IMR-90 (cell line): Measurements from ENCODE around the gene CCR9. TPM values are rescaled to one million over a fixed set of nuclear protein-coding genes. Genes with fewer than 3 reads are reported as not detected.

Source experiments
- ATAC-seq: fragments of 200-7000 bp; cut with Tn5 transposase; 2 replicates; pipeline ENCODE4 v1.9.1; 2020; ENCODE audit warnings: low read depth, mild to moderate bottlenecking, moderate library complexity
- BruUV-seq: library from RNA; stranded (reverse); fragments of 400-500 nt; replicated peaks from 2 replicates; lab custom pipeline; 2021; lab: Mats Ljungman, UMichigan
- CTCF ChIA-PET: fragments of 300-600 bp; formaldehyde crosslinking; extraction: SDS; loops from one replicate; lab custom pipeline; 2021; ENCODE audit warnings: antibody characterized with exemption; lab: Yijun Ruan, JAX
- POLR2A ChIA-PET: fragments of 300-600 bp; sonication (Branson Sonifier 250); formaldehyde crosslinking; loops from one replicate; lab custom pipeline; 2022; ENCODE audit warnings: antibody characterized with exemption; ENCODE audit not compliant: unreplicated experiment; lab: Charles Lee
- DNase-seq: peaks from one replicate; pipeline ENCODE4 v3.0.0; 2013
- H2AFZ ChIP-seq: replicated peaks from 2 replicates; pipeline ENCODE3; 2013; ENCODE audit warnings: low read length, mild to moderate bottlenecking; ENCODE audit not compliant: poor library complexity
- H2AK5ac ChIP-seq: 2 replicates; pipeline ENCODE4 v1.6.1; 2013; ENCODE audit warnings: low read depth, low read length, inconsistent platforms
- H2AK9ac ChIP-seq: replicated peaks from 2 replicates; pipeline ENCODE3; 2013; ENCODE audit warnings: mild to moderate bottlenecking, low read depth, low read length, moderate library complexity; ENCODE audit not compliant: poor library complexity
- H2BK120ac ChIP-seq: 2 replicates; pipeline ENCODE4 v1.6.1; 2013; ENCODE audit warnings: low read depth, low read length, inconsistent platforms
- H2BK15ac ChIP-seq: 3 replicates; pipeline ENCODE4 v1.6.1; 2013; ENCODE audit warnings: low read depth, low read length, inconsistent platforms
- H2BK20ac ChIP-seq: 2 replicates; pipeline ENCODE4 v1.6.1; 2013; ENCODE audit warnings: low read depth, mild to moderate bottlenecking, inconsistent platforms, low read length, moderate library complexity
- H2BK5ac ChIP-seq: 2 replicates; pipeline ENCODE4 v1.6.1; 2013; ENCODE audit warnings: mild to moderate bottlenecking, low read depth, low read length, inconsistent platforms; ENCODE audit not compliant: poor library complexity, severe bottlenecking
- H3K14ac ChIP-seq: replicated peaks from 2 replicates; pipeline ENCODE4 v1.6.1; 2013; ENCODE audit warnings: low read depth, low read length, inconsistent platforms
- H3K18ac ChIP-seq: 2 replicates; pipeline ENCODE4 v1.6.1; 2013; ENCODE audit warnings: low read depth, low read length, control low read depth
- H3K23ac ChIP-seq: 2 replicates; pipeline ENCODE4 v1.6.1; 2013; ENCODE audit warnings: low read depth, low read length, inconsistent platforms
- H3K27ac ChIP-seq: 2 replicates; pipeline ENCODE4 v1.5.1; 2013; ENCODE audit warnings: mild to moderate bottlenecking, control low read depth, low read length; ENCODE audit not compliant: insufficient read depth
- H3K27me3 ChIP-seq: 2 replicates; pipeline ENCODE4 v1.6.1; 2013; ENCODE audit warnings: low read length; ENCODE audit not compliant: control insufficient read depth, insufficient read depth
- H3K36me3 ChIP-seq: 2 replicates; pipeline ENCODE4 v1.6.1; 2013; ENCODE audit warnings: low read length, mixed read lengths; ENCODE audit not compliant: control insufficient read depth, insufficient read depth
- H3K4ac ChIP-seq: 2 replicates; pipeline ENCODE4 v1.6.1; 2013; ENCODE audit warnings: low read depth, low read length, inconsistent platforms
- H3K4me1 ChIP-seq: 2 replicates; pipeline ENCODE4 v1.6.1; 2013; ENCODE audit warnings: low read length, mixed read lengths; ENCODE audit not compliant: control insufficient read depth, insufficient read depth
- H3K4me2 ChIP-seq: 2 replicates; pipeline ENCODE4 v1.6.1; 2013; ENCODE audit warnings: low read depth, mild to moderate bottlenecking, control low read depth, low read length, moderate library complexity
- H3K4me3 ChIP-seq: 2 replicates; pipeline ENCODE4 v1.5.1; 2013; ENCODE audit warnings: low read depth, mild to moderate bottlenecking, control low read depth, low read length, moderate library complexity; ENCODE audit not compliant: insufficient read depth
- H3K56ac ChIP-seq: 2 replicates; pipeline ENCODE4 v1.6.1; 2013; ENCODE audit warnings: low read length, inconsistent platforms; ENCODE audit not compliant: insufficient read depth; ENCODE audit errors: extremely low read depth
- H3K79me1 ChIP-seq, 2 experiments: 2 replicates each; pipeline ENCODE4 v1.6.1; 2013; ENCODE audit warnings: low read length in 2 of 2, inconsistent platforms in 1 of 2, low read depth in 1 of 2
- H3K9ac ChIP-seq: 2 replicates; pipeline ENCODE4 v1.6.1; 2013; ENCODE audit warnings: low read depth, low read length, control low read depth
- H3K9me1 ChIP-seq: 2 replicates; pipeline ENCODE4 v1.6.1; 2013; ENCODE audit warnings: low read length, inconsistent platforms; ENCODE audit not compliant: insufficient read depth
- H3K9me3 ChIP-seq: 2 replicates; pipeline ENCODE4 v1.6.1; 2013; ENCODE audit warnings: low read length; ENCODE audit not compliant: control insufficient read depth, insufficient read depth
- H4K20me1 ChIP-seq: 2 replicates; pipeline ENCODE4 v1.6.1; 2013; ENCODE audit warnings: low read length, inconsistent platforms; ENCODE audit not compliant: insufficient read depth
- H4K5ac ChIP-seq: 2 replicates; pipeline ENCODE4 v1.6.1; 2013; ENCODE audit warnings: mild to moderate bottlenecking, low read depth, low read length, control low read depth
- H4K8ac ChIP-seq, 2 experiments: 2 replicates each; pipeline ENCODE4 v1.6.1; 2013; ENCODE audit warnings: low read depth in 2 of 2, low read length in 2 of 2, control low read depth in 1 of 2, inconsistent platforms in 1 of 2
- H4K91ac ChIP-seq: 2 replicates; pipeline ENCODE4 v1.6.1; 2013; ENCODE audit warnings: low read depth, low read length, inconsistent platforms; ENCODE audit not compliant: insufficient read depth
- CEBPB ChIP-seq: IDR thresholded peaks from 2 replicates; pipeline ENCODE4 v1.6.1; 2012; ENCODE audit warnings: low read depth, low read length, improper control_type of control experiment
- FOS ChIP-seq: fragments of 150-350 bp; IDR thresholded peaks from 2 replicates; pipeline ENCODE4 v1.6.1; 2016; ENCODE audit warnings: low read depth, low read length
- MAFK ChIP-seq: IDR thresholded peaks from 2 replicates; pipeline ENCODE4 v1.6.1; 2012; ENCODE audit warnings: low read depth, low read length, improper control_type of control experiment
- POLR2A ChIP-seq: IDR thresholded peaks from 2 replicates; pipeline ENCODE4 v1.6.1; 2012; ENCODE audit warnings: mild to moderate bottlenecking, low read depth, low read length
- RAD21 ChIP-seq: IDR thresholded peaks from 2 replicates; pipeline ENCODE4 v1.6.1; 2012; ENCODE audit warnings: low read length, improper control_type of control experiment
- RCOR1 ChIP-seq: IDR thresholded peaks from 2 replicates; pipeline ENCODE4 v1.6.1; 2012; ENCODE audit warnings: mild to moderate bottlenecking, low read length, improper control_type of control experiment; ENCODE audit not compliant: insufficient replicate concordance
- SMC3 ChIP-seq: fragments of 150-350 bp; IDR thresholded peaks from 2 replicates; pipeline ENCODE4 v1.6.1; 2016; ENCODE audit warnings: low read depth, mild to moderate bottlenecking, antibody characterized with exemption, low read length, moderate library complexity
- WGBS, 2 experiments: methylation state at CpG; one replicate each; pipeline versions ENCODE4 v1.1.5 to v1.1.7; 2013; ENCODE audit warnings: missing lambda C conversion rate in 2 of 2; ENCODE audit not compliant: insufficient read length in 1 of 2; ENCODE audit errors: extremely low coverage in 2 of 2; 5-methylcytosine and 5-hydroxymethylcytosine counted together
- dilution Hi-C: fragments of 300-500 bp; cut with HindIII; formaldehyde crosslinking; loops from one replicate; pipeline ENCODE4 v1.14.3; 2018; ENCODE audit warnings: low sequenced_read_pairs; ENCODE audit not compliant: unreplicated experiment
- in situ Hi-C: fragments of 300-500 bp; cut with MboI; formaldehyde crosslinking; loops from 3 replicates; pipeline ENCODE4 v1.14.3; 2019; ENCODE audit warnings: low sequenced_read_pairs, inconsistent platforms, mixed read lengths
- intact Hi-C: fragments of 100-400 bp; cut with micrococcal nuclease; formaldehyde crosslinking; loops from 2 replicates; pipeline ENCODE4 v1.10.0; 2022
- polyA plus RNA-seq, 3 experiments: library from polyadenylated mRNA; depleted of rRNA; stranded (reverse); fragments of >200 nt; gene quantifications; 2 replicates each; pipeline ENCODE4 v1.2.3, GENCODE V29; 2012; ENCODE audit warnings: low replicate concordance in 1 of 3
- total RNA-seq: library from RNA; depleted of rRNA; stranded (reverse); fragments of >200 nt; gene quantifications from 2 replicates; pipeline ENCODE4 v1.2.3, GENCODE V29; 2012
- TF ChIP-seq, protein P1 (sequence below): conservative IDR thresholded peaks from 2 replicates; pipeline ENCODE4 v1.5.1; 2012; ENCODE audit warnings: mild to moderate bottlenecking, low read depth, low read length, improper control_type of control experiment
- TF ChIP-seq, protein P2 (sequence below): fragments of 150-350 bp; IDR thresholded peaks from 2 replicates; pipeline ENCODE4 v1.6.1; 2016; ENCODE audit warnings: low read depth, mild to moderate bottlenecking, low read length, moderate library complexity, borderline replicate concordance
- TF ChIP-seq, protein P3 (sequence below): fragments of 150-350 bp; IDR thresholded peaks from 2 replicates; pipeline ENCODE4 v1.6.1; 2017; ENCODE audit warnings: mild to moderate bottlenecking, antibody characterized with exemption, low read length, low read depth

Gene CCR9
- total and polyA plus RNA-seq, 2 of the 4 experiments (the other 2 are of a cell fraction) = not detected

DNA sequence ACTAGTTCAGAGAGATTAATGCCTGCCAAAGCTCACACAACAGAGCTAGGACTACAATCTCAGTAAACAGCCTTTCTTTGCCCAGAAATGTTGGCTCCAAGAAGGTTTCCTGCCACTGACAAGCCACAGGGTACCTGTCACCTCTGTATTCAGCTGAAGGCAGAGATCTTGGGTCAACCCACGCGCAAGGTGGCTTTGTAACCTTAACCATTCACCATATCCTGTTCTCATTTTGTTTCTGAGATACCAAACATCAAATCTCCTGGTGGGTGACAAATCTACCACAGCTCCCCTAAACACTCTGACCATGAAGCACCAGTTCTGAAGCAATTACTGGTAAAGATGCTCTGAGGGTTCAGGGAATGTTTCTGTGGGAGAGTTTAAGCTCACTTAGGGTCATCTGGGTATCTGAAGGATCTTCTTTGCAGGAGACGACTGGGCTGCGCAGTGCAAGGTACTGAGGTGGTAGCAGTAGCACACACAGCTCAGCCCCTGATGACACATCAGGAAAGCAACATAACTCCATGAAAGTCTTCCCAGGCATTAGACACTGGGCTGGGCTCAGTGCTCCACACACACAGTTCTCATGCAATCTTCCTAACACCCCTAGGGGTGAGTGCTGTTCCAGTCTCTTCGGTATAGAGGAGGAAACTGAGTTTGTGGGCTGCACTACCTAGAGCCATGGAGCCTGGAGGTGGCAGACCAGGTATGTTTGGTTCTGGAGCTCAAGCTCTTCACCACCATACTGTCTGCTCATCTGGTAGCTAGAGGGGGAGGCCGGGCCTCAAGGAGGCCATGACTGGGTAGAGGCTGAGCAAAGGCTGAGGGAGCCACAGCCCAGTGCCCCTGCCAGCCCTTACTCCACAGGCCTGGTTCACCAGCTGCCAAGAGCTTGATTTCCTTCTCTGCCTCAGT is 64.6 kb downstream of the CCR9 start:
- in situ Hi-C loops = no loop called here
- CTCF ChIA-PET = interaction anchor here (0.6 kb wide), 2 partner anchors 42 to 1319 kb away, joined by 3 to 4 read pairs; no protein-coding TSS in a partner anchor
- Histone ChIP-seq H4K5ac (no peak overlapping the region), H3K18ac (no peak overlapping the region), H4K91ac (no peak overlapping the region), H3K79me1 (peaks cover 0 to 4% of the 10 kb centered on the region in 2 experiments; a peak in 1 of 4 replicates), H3K4me2 (no peak overlapping the region), H2BK20ac (no peak overlapping the region), H3K36me3 (peaks cover 66% of the 10 kb centered on the region), H2BK15ac (no peak overlapping the region), H3K9me1 (peaks cover 34% of the 10 kb centered on the region), H2AFZ (no peak overlapping the region), H4K20me1 (peaks cover 7% of the 10 kb centered on the region; the same call in 1 of the 2 replicates), H3K9me3 (no peaks in the 10 kb centered on the region), H3K27ac (no peak overlapping the region), H3K4ac (0 out of 2 replicates have a peak overlapping the region, but pooled peaks have one; percentile 8), H3K4me1 (peaks cover 35% of the 10 kb centered on the region), H3K14ac (no peak overlapping the region), H3K27me3 (no peaks in the 10 kb centered on the region), H2AK9ac (no peak overlapping the region), H2AK5ac (peak overlapping the region; percentile 56), H3K56ac (no peak overlapping the region), H4K8ac (no peak overlapping the region), H2BK5ac (no peak overlapping the region), H2BK120ac (no peak overlapping the region), H3K23ac (no peak overlapping the region), H3K4me3 (no peak overlapping the region), H3K9ac (no peak overlapping the region)
- dilution Hi-C loops = no loop called here
- POLR2A ChIA-PET = no interaction called here
- TF ChIP-seq, protein P1, sequence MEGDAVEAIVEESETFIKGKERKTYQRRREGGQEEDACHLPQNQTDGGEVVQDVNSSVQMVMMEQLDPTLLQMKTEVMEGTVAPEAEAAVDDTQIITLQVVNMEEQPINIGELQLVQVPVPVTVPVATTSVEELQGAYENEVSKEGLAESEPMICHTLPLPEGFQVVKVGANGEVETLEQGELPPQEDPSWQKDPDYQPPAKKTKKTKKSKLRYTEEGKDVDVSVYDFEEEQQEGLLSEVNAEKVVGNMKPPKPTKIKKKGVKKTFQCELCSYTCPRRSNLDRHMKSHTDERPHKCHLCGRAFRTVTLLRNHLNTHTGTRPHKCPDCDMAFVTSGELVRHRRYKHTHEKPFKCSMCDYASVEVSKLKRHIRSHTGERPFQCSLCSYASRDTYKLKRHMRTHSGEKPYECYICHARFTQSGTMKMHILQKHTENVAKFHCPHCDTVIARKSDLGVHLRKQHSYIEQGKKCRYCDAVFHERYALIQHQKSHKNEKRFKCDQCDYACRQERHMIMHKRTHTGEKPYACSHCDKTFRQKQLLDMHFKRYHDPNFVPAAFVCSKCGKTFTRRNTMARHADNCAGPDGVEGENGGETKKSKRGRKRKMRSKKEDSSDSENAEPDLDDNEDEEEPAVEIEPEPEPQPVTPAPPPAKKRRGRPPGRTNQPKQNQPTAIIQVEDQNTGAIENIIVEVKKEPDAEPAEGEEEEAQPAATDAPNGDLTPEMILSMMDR = no peak
- no peak for TF ChIP-seq CEBPB
- TF ChIP-seq POLR2A = no peak
- TF ChIP-seq, protein P2, sequence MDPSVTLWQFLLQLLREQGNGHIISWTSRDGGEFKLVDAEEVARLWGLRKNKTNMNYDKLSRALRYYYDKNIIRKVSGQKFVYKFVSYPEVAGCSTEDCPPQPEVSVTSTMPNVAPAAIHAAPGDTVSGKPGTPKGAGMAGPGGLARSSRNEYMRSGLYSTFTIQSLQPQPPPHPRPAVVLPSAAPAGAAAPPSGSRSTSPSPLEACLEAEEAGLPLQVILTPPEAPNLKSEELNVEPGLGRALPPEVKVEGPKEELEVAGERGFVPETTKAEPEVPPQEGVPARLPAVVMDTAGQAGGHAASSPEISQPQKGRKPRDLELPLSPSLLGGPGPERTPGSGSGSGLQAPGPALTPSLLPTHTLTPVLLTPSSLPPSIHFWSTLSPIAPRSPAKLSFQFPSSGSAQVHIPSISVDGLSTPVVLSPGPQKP = no peak
- no peak for TF ChIP-seq MAFK
- no peak for TF ChIP-seq FOS
- TF ChIP-seq, protein P3, sequence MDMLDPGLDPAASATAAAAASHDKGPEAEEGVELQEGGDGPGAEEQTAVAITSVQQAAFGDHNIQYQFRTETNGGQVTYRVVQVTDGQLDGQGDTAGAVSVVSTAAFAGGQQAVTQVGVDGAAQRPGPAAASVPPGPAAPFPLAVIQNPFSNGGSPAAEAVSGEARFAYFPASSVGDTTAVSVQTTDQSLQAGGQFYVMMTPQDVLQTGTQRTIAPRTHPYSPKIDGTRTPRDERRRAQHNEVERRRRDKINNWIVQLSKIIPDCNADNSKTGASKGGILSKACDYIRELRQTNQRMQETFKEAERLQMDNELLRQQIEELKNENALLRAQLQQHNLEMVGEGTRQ = no peak
- no peak for TF ChIP-seq SMC3
- no peak for TF ChIP-seq RAD21
- no peak for TF ChIP-seq RCOR1
- ATAC-seq = no peak
- no CpG with 5 or more reads among the region's 6 CpGs for WGBS, 2 experiments
- intact Hi-C loops = no loop called here
- no peak for DNase-seq
- BruUV-seq = no TSS peak
